Stimulated activated CD4-positive, alpha-beta T cell treated with anti-CD3 and anti-CD28 coated beads, TNF-alpha, amount 100 ng/mL, for 24 hours (primary cell): Measurements from ENCODE around the gene MAGEB10.
"Not testable (repeated sequence)": the region's sequence is repeated elsewhere in the genome, so short reads cannot be mapped to it uniquely, and the experiment has no call there.

Experiments
- DNase-seq, 3 experiments: peaks; one replicate each; pipeline ENCODE4 v3.0.0-alpha.2; 2020; ENCODE audit warnings: low read depth in 3 of 3

Gene MAGEB10

GRCh38 chrX:27807690-27808089 lies at the start of gene MAGEB10:
MAGEB10 (plus strand) TSS chrX:27807990; CDS start chrX:27821307, 13,317 bp downstream.
- DNase-seq = no peak

- no peak for DNase-seq
These were observed 42.1 kb upstream of the MAGEB10 start for GRCh38 chrX:27765718-27766117.

- no peak for DNase-seq
These were observed 40.4 kb upstream of the MAGEB10 start for GRCh38 chrX:27767387-27767786.

GRCh38 chrX:27775984-27776383 lies 31.8 kb upstream of the MAGEB10 start:
- DNase-seq = no peak

GRCh38 chrX:27796640-27797257 lies 11.0 kb upstream of the MAGEB10 start:
- no peak for DNase-seq

- DNase-seq = no peak
These were observed 10.2 kb upstream of the MAGEB10 start for GRCh38 chrX:27797575-27797974.

- no peak for DNase-seq
These were observed 436 bp downstream of the MAGEB10 start for GRCh38 chrX:27808226-27808625.

- not testable (repeated sequence) for DNase-seq
These were observed 1.4 kb downstream of the MAGEB10 start for GRCh38 chrX:27808991-27809859.

GRCh38 chrX:27815209-27815608 lies 7.4 kb downstream of the MAGEB10 start:
- no peak for DNase-seq

GRCh38 chrX:27823812-27824211 lies 16.0 kb downstream of the MAGEB10 start:
- no peak for DNase-seq

GRCh38 chrX:27838185-27838584 lies 30.4 kb downstream of the MAGEB10 start:
- DNase-seq = no peak

- no peak for DNase-seq
These were observed 33.1 kb downstream of the MAGEB10 start for GRCh38 chrX:27840881-27841280.

GRCh38 chrX:27842859-27843258 lies 35.1 kb downstream of the MAGEB10 start:
- DNase-seq = no peak

GRCh38 chrX:27860337-27860736 lies 52.5 kb downstream of the MAGEB10 start:
- no peak for DNase-seq

GRCh38 chrX:27863809-27864208 lies 56.0 kb downstream of the MAGEB10 start:
- no peak for DNase-seq
